GM12873 (cell line): ENCODE data around the gene PHF2.

ENCODE experiments used
- CTCF ChIP-seq: IDR thresholded peaks from 2 replicates; pipeline ENCODE4 v1.5.1; 2012; ENCODE audit warnings: low read depth, mild to moderate bottlenecking, moderate library complexity, low read length, control low read depth; ENCODE audit not compliant: insufficient read depth; ENCODE audit errors: missing control alignments

PHF2 gene

GRCh38 chr9:93623753-93624152, 47.4 kb downstream of the PHF2 start:
- TF ChIP-seq CTCF, result no peak

DNA sequence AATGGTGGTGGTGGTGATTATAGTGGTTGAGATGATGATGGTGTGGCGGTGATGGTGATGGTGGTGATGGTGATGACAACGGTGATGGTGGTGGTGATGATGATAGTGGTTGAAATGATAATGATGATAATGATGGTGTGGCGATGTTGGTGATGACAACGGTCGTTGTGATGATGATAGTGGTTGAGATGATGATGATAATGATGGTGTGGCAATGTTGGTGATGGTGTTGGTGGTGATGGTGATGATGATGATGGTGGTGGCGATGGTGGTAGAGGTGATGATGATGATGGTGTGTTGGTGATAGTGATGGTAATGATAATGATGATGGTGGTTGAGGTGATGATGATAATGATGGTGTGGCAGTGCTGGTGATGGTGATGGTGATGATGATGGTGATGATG, 48.0 kb downstream of the PHF2 start:
- TF ChIP-seq CTCF, result no peak

DNA sequence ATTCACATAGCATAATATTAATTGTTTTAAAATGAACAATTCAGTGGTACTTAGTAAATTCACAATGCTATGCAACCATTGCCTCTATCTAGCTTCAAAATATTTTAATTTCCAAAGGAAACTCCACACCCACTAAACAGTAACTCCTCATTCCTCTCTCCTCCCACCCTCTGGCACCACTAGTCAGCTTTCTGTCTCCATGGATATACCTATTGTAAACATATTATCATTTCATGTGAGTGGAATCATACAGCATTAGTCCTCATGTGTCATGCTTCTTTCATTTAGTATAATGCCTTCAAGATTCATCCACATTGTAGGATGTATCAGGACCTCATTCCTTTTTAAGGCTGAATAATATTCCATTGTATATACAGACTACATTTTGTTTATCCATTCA, 48.6 kb downstream of the PHF2 start:
- TF ChIP-seq CTCF, result no peak

GRCh38 chr9:93629920-93630319, 53.5 kb downstream of the PHF2 start:
- no peak for TF ChIP-seq CTCF

- TF ChIP-seq CTCF, result no peak
Measured at GRCh38 chr9:93630806-93631411, 54.5 kb downstream of the PHF2 start.

DNA sequence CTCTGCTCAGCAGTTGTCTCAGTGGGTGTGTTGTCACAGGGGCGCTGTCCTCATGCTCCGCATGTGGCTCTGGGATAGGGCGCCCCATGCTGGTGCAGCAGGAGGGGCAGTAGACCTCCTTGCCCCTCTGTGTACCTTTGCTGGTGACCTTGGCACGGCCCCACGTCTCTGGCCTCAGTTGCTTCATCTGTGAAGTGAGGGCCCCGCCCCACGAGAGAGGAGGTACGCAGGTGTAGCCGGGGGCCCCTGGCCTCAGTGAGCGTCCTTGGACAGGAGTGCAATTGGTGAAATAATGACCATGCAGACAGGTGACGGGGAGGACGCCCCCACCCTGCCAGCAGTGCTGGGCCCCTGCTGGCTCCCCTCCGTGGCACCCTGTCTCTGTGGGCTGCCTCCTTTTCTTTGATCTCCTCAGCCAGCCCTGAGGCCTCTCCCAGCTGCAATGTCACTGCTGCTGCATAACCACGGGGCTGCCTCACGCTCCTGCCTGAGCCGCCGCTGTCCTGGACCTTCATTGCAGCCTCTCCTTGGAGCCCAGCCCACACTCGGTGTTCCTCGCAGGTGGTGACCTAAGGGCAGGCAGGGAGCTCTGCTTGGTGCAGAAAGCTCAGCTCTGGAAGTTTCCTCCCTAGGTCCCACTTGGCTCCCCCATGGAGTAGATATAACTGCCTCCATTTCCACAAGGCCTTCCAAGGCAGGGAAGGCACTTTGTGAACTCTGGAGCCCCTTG, 57.3 kb downstream of the PHF2 start:
- TF ChIP-seq CTCF, result no peak

DNA sequence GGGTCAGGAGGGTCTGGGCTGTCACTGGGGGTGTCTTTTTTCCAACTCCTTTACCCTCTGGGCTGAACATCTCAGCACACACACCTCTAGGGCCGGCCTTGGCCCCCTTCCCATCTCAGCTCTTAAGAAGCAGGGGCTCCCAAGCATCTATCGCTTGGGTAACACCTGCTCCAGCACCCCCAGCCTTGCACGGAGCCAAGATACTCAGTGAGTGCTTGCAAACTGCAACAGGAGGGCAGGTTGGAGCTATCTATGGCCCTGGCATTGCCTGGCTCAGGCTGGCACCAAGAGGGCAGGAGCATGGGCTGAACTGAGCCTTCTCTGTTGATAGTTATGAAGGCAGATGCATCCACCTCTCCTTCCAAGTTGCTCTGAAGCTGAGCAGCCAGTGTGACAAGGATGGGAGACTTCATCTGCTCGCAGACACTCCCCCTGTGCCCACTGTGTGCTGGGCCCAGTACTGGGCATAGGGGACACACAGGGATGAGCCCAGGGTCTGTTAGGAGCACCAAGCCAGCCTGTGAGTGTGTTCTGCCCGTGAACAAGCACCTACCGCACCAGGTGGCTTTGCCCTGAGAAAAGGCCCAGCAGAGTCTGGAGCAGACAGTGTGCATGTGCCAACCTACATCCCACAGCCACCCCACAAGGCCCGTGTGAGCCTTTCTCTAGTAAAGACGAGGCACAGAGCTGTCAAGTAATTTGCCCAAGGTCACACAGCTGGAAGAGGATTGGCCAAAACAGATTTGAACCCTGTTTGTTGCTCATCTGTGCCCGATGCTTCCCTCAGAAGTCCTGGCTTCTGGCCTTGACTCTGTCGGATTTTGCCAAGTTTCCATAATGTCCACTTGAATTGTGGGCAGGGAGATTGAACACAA, 58.2 kb downstream of the PHF2 start:
- TF ChIP-seq CTCF, result no peak
